Ectodermal cell (in vitro differentiated cells): ENCODE measurements around the gene FRMD7.

Experiments
- H3K27ac ChIP-seq: 2 replicates; pipeline ENCODE4 v1.7.0; 2013; ENCODE audit warnings: mild to moderate bottlenecking, low read depth, low read length; ENCODE audit not compliant: insufficient read depth, poor library complexity, severe bottlenecking
- H3K27me3 ChIP-seq: 2 replicates; pipeline ENCODE4 v1.7.0; 2013; ENCODE audit warnings: mild to moderate bottlenecking, low read length; ENCODE audit not compliant: insufficient read depth, control insufficient read depth, poor library complexity, severe bottlenecking
- H3K36me3 ChIP-seq: one replicate; pipeline ENCODE4 v1.7.0; 2013; ENCODE audit warnings: low read length; ENCODE audit not compliant: control insufficient read depth, insufficient read depth
- H3K4me1 ChIP-seq: one replicate; pipeline ENCODE4 v1.7.0; 2013; ENCODE audit warnings: low read length; ENCODE audit not compliant: control insufficient read depth, insufficient read depth
- H3K4me3 ChIP-seq: 2 replicates; pipeline ENCODE4 v1.7.0; 2013; ENCODE audit warnings: low read depth, low read length, control low read depth; ENCODE audit not compliant: insufficient read depth
- H3K9me3 ChIP-seq: 2 replicates; pipeline ENCODE4 v1.7.0; 2013; ENCODE audit warnings: mild to moderate bottlenecking, low read length, moderate library complexity; ENCODE audit not compliant: control insufficient read depth
- WGBS, 2 experiments: methylation state at CpG; one replicate each; pipeline ENCODE4 v1.1.7; 2013; ENCODE audit warnings: missing lambda C conversion rate in 2 of 2; 5-methylcytosine and 5-hydroxymethylcytosine counted together

FRMD7 gene

GRCh38 chrX:132144061-132144460 lies 16.2 kb upstream of the FRMD7 start:
- Histone ChIP-seq H3K9me3 (no peaks in the 10 kb centered on the region), H3K4me3 (no peak overlapping the region), H3K27ac (no peak overlapping the region), H3K27me3 (no peaks in the 10 kb centered on the region), H3K4me1 (no peaks in the 10 kb centered on the region), H3K36me3 (no peaks in the 10 kb centered on the region)
- WGBS, 2 experiments: no CpG with 5 or more reads among the region's 2 CpGs

GRCh38 chrX:132125906-132126305 lies 1.9 kb downstream of the FRMD7 start:
- Histone ChIP-seq H3K27ac (no peak overlapping the region), H3K4me3 (no peak overlapping the region), H3K4me1 (no peaks in the 10 kb centered on the region), H3K36me3 (no peaks in the 10 kb centered on the region), H3K9me3 (no peaks in the 10 kb centered on the region), H3K27me3 (no peaks in the 10 kb centered on the region)

- Histone ChIP-seq H3K4me3 (no peak overlapping the region), H3K4me1 (peaks cover 5% of the 10 kb centered on the region), H3K27me3 (no peaks in the 10 kb centered on the region), H3K36me3 (no peaks in the 10 kb centered on the region), H3K27ac (no peak overlapping the region), H3K9me3 (no peaks in the 10 kb centered on the region)
- WGBS, 2 experiments: 91% methylated on average over 4 of the region's 4 CpGs
Measured at GRCh38 chrX:132120913-132121312, 6.9 kb downstream of the FRMD7 start.

- WGBS, 2 experiments: 50 to 56% methylated on average over 11 to 12 of the region's 12 CpGs
- H3K27ac ChIP-seq: peak overlapping the region; percentile 72
Measured at GRCh38 chrX:132119821-132120515, 7.9 kb downstream of the FRMD7 start.

GRCh38 chrX:132119283-132119682 lies 8.5 kb downstream of the FRMD7 start:
- no peaks in the 10 kb centered on the region for H3K9me3 ChIP-seq
- H3K27me3 ChIP-seq: no peaks in the 10 kb centered on the region
- H3K4me3 ChIP-seq: no peak overlapping the region
- no peaks in the 10 kb centered on the region for H3K36me3 ChIP-seq
- WGBS, 2 experiments: 74 to 83% methylated on average over 3 of the region's 3 CpGs
- peaks cover 5% of the 10 kb centered on the region for H3K4me1 ChIP-seq
- peak overlapping the region; percentile 72 for H3K27ac ChIP-seq

More at GRCh38 chrX:132119821-132120515, 7.9 kb downstream of the FRMD7 start:
- Histone ChIP-seq H3K27me3 (no peaks in the 10 kb centered on the region), H3K4me3 (no peak overlapping the region), H3K9me3 (no peaks in the 10 kb centered on the region), H3K36me3 (no peaks in the 10 kb centered on the region), H3K4me1 (peaks cover 5% of the 10 kb centered on the region)

GRCh38 chrX:132118358-132118757 lies 9.5 kb downstream of the FRMD7 start:
- Histone ChIP-seq H3K27me3 (no peaks in the 10 kb centered on the region), H3K9me3 (no peaks in the 10 kb centered on the region), H3K27ac (no peak overlapping the region), H3K4me3 (no peak overlapping the region), H3K36me3 (no peaks in the 10 kb centered on the region), H3K4me1 (peaks cover 5% of the 10 kb centered on the region)
- WGBS, 2 experiments: 94 to 95% methylated on average over 4 of the region's 4 CpGs

- H3K27ac ChIP-seq: no peak overlapping the region
- no peaks in the 10 kb centered on the region for H3K9me3 ChIP-seq
- no peaks in the 10 kb centered on the region for H3K36me3 ChIP-seq
- 97 to 99% methylated on average over 5 of the region's 5 CpGs for WGBS, 2 experiments
- no peaks in the 10 kb centered on the region for H3K27me3 ChIP-seq
- H3K4me3 ChIP-seq: no peak overlapping the region
- H3K4me1 ChIP-seq: peaks cover 5% of the 10 kb centered on the region
Measured at GRCh38 chrX:132115792-132116191, 12.0 kb downstream of the FRMD7 start.

- Histone ChIP-seq H3K4me3 (no peak overlapping the region), H3K27ac (no peak overlapping the region), H3K4me1 (no peaks in the 10 kb centered on the region), H3K27me3 (no peaks in the 10 kb centered on the region), H3K9me3 (no peaks in the 10 kb centered on the region), H3K36me3 (no peaks in the 10 kb centered on the region)
Measured at GRCh38 chrX:132114607-132115006, 13.2 kb downstream of the FRMD7 start.

- Histone ChIP-seq H3K27me3 (no peaks in the 10 kb centered on the region), H3K9me3 (no peaks in the 10 kb centered on the region), H3K27ac (no peak overlapping the region), H3K36me3 (no peaks in the 10 kb centered on the region), H3K4me1 (no peaks in the 10 kb centered on the region), H3K4me3 (no peak overlapping the region)
Measured at GRCh38 chrX:132107291-132107690, 20.5 kb downstream of the FRMD7 start.

GRCh38 chrX:132101799-132102198 lies 26.0 kb downstream of the FRMD7 start:
- H3K27me3 ChIP-seq: no peaks in the 10 kb centered on the region
- H3K4me1 ChIP-seq: no peaks in the 10 kb centered on the region
- no peaks in the 10 kb centered on the region for H3K36me3 ChIP-seq
- no peak overlapping the region for H3K4me3 ChIP-seq
- no peak overlapping the region for H3K27ac ChIP-seq
- WGBS, 2 experiments: 88 to 91% methylated on average over 9 of the region's 9 CpGs
- H3K9me3 ChIP-seq: no peaks in the 10 kb centered on the region

- Histone ChIP-seq H3K4me3 (no peak overlapping the region), H3K27ac (no peak overlapping the region), H3K9me3 (no peaks in the 10 kb centered on the region), H3K36me3 (no peaks in the 10 kb centered on the region), H3K27me3 (no peaks in the 10 kb centered on the region), H3K4me1 (no peaks in the 10 kb centered on the region)
- 92 to 95% methylated on average over 4 of the region's 4 CpGs for WGBS, 2 experiments
Measured at GRCh38 chrX:132101206-132101605, 26.6 kb downstream of the FRMD7 start.
